ENCODE results near the gene AURKB.
"Not testable (repeated sequence)": the region's sequence is repeated elsewhere in the genome, so short reads cannot be mapped to it uniquely, and the experiment has no call there.

The AURKB gene

DNA sequence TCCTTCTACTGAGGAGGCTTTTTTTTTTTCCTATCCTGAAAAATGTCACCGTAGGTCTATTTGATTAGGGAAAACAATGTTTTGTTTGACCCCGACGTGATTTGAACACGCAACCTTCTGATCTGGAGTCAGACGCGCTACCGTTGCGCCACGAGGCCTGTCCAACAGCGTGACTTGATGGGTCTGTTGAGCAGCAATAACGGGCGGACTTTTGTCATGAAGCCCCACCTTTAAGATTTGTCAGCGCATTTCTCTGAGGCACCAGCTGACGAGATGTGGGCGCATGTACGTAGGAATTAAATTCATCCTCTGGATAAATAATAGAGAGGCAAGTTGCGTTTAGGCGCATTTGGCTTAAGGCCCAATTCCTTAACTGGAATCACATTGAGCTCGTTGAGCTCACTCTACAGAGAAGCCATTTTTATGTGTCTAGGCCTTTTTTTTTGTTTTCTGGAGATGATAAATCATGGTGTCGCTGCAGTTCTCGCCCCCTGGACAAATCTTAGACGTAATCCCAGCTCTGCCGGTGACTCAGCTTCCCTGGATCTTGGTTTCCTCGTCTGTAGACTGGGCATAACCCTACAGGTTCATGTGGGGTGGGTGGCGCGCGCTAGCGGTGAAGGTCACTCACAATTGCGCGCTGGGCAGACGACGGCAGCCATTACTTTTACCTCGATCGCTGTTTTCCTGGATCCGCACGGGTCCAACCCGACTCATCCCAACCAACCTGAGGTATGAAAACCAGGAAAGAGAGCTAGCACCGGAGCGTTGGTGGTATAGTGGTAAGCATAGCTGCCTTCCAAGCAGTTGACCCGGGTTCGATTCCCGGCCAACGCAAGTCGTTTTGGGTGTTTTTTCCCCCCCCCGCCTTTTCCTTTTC lies 10.6 kb upstream of the AURKB start:
- peak overlapping the region; percentile 56; the same call in 1 of the 2 replicates for H3K27ac ChIP-seq
- H4K20me1 ChIP-seq (ENCODE audit: insufficient read depth) = no peaks in the 10 kb centered on the region
- H3K27me3 ChIP-seq (ENCODE audit: insufficient read depth, low read depth) = no peaks in the 10 kb centered on the region
- no peaks in the 10 kb centered on the region for H3K36me3 ChIP-seq (ENCODE audit: insufficient read depth)
- peak overlapping the region; percentile 22 for H2AFZ ChIP-seq (ENCODE audit: low read depth)
- no peaks in the 10 kb centered on the region for H3K79me2 ChIP-seq (ENCODE audit: insufficient read depth, low read depth)
- H3K4me2 ChIP-seq = no peak overlapping the region; the same call in 1 of the 2 replicates
- H3K9ac ChIP-seq = peak overlapping the region; percentile 53; the same call in 1 of the 2 replicates
- TF ChIP-seq, protein P1, sequence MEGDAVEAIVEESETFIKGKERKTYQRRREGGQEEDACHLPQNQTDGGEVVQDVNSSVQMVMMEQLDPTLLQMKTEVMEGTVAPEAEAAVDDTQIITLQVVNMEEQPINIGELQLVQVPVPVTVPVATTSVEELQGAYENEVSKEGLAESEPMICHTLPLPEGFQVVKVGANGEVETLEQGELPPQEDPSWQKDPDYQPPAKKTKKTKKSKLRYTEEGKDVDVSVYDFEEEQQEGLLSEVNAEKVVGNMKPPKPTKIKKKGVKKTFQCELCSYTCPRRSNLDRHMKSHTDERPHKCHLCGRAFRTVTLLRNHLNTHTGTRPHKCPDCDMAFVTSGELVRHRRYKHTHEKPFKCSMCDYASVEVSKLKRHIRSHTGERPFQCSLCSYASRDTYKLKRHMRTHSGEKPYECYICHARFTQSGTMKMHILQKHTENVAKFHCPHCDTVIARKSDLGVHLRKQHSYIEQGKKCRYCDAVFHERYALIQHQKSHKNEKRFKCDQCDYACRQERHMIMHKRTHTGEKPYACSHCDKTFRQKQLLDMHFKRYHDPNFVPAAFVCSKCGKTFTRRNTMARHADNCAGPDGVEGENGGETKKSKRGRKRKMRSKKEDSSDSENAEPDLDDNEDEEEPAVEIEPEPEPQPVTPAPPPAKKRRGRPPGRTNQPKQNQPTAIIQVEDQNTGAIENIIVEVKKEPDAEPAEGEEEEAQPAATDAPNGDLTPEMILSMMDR (conservative IDR thresholded peaks at IDR 0.05; ENCODE audit: low read depth, low read length) = no peak
- no peak overlapping the region for H3K4me3 ChIP-seq (IDR thresholded peaks at IDR 0.05; ENCODE audit: insufficient read depth, low read depth, low read length)
- no peaks in the 10 kb centered on the region for H3K4me1 ChIP-seq (ENCODE audit: low read depth, poor library complexity, severe bottlenecking)

GRCh38 chr17:8214000-8214399 lies 3.6 kb upstream of the AURKB start:
- not testable (repeated sequence) for H2AFZ ChIP-seq (ENCODE audit: low read depth); H3K4me2 ChIP-seq; H3K27ac ChIP-seq; H3K4me1 ChIP-seq (ENCODE audit: low read depth, poor library complexity, severe bottlenecking); H3K79me2 ChIP-seq (ENCODE audit: insufficient read depth, low read depth); H3K36me3 ChIP-seq (ENCODE audit: insufficient read depth); H3K27me3 ChIP-seq (ENCODE audit: insufficient read depth, low read depth); H4K20me1 ChIP-seq (ENCODE audit: insufficient read depth); H3K4me3 ChIP-seq (IDR thresholded peaks at IDR 0.05; ENCODE audit: insufficient read depth, low read depth, low read length); H3K9ac ChIP-seq

DNA sequence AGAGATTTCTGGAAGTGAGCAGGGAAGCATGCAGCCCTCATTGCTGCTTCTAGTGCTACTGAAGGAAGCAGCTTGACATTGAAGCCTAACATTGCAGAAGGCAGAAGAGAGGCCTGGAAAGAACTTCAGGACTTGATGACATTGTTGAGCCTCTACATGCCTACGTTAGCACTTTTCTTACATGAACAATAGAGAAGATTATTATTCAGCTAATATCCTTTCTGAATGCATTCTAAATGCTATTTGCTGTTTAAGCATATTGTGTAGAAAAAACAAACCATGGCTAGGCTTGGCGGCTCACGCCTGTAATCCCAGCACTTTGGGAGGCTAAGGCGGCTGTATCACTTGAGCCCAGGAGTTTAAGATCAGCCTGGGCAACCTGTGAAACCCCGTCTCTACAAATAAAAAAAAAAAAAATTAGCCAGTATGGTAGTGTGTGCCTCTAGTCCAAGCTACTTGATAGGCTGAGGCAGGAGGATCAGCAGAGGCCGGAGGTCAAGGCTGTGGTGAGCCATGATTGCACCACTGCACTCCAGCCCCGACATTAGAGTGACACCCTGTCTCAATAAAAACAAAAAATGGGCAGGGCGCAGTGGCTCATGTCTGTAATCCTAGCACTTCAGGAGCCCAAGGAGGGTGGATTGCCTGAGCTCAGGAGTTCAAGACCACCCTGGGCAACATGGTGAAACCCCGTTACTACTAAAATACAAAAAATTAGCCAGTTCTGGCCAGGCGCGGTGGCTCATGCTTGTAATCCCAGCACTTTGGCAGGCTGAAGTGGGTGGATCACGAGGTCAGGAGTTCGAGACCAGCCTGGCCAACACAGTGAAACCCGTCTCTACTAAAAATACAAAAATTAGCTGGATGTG lies 2.2 kb upstream of the AURKB start:
- Histone ChIP-seq H3K79me2 (ENCODE audit: insufficient read depth, low read depth) (peaks cover 10% of the 10 kb centered on the region; the same call in 1 of the 2 replicates), H4K20me1 (ENCODE audit: insufficient read depth) (no peaks in the 10 kb centered on the region), H3K4me2 (no peak overlapping the region), H2AFZ (ENCODE audit: low read depth) (no peak overlapping the region), H3K27ac (no peak overlapping the region), H3K4me3 (IDR thresholded peaks at IDR 0.05; ENCODE audit: insufficient read depth, low read depth, low read length) (no peak overlapping the region), H3K4me1 (ENCODE audit: low read depth, poor library complexity, severe bottlenecking) (peaks cover 3% of the 10 kb centered on the region), H3K9ac (no peak overlapping the region), H3K36me3 (ENCODE audit: insufficient read depth) (no peaks in the 10 kb centered on the region), H3K27me3 (ENCODE audit: insufficient read depth, low read depth) (no peaks in the 10 kb centered on the region)
- TF ChIP-seq, protein P1 (conservative IDR thresholded peaks at IDR 0.05; ENCODE audit: low read depth, low read length) = no peak

- Histone ChIP-seq H4K20me1 (ENCODE audit: insufficient read depth) (no peaks in the 10 kb centered on the region), H3K27ac (peak overlapping the region; percentile 63; the same call in 1 of the 2 replicates), H3K9ac (peak overlapping the region; percentile 60; the same call in 1 of the 2 replicates), H3K27me3 (ENCODE audit: insufficient read depth, low read depth) (no peaks in the 10 kb centered on the region), H2AFZ (ENCODE audit: low read depth) (no peak overlapping the region), H3K36me3 (ENCODE audit: insufficient read depth) (no peaks in the 10 kb centered on the region), H3K4me2 (no peak overlapping the region), H3K4me1 (ENCODE audit: low read depth, poor library complexity, severe bottlenecking) (peaks cover 3% of the 10 kb centered on the region), H3K79me2 (ENCODE audit: insufficient read depth, low read depth) (peaks cover 10% of the 10 kb centered on the region; the same call in 1 of the 2 replicates), H3K4me3 (IDR thresholded peaks at IDR 0.05; ENCODE audit: insufficient read depth, low read depth, low read length) (no peak overlapping the region)
- TF ChIP-seq, protein P1 (conservative IDR thresholded peaks at IDR 0.05; ENCODE audit: low read depth, low read length) = no peak
Observed at GRCh38 chr17:8210761-8211458, 535 bp upstream of the AURKB start.
